SK-N-SH (cell line): Measurements from ENCODE around the gene PIAS4. TPM values are rescaled to one million over a fixed set of nuclear protein-coding genes. Genes with fewer than 3 reads are reported as not detected.

ENCODE experiments used
- CTCF ChIA-PET: fragments of 300-600, 350-600 bp; formaldehyde crosslinking; extraction: SDS; loops from one replicate; lab custom pipeline; 2021; lab: Yijun Ruan, JAX
- POLR2A ChIA-PET: fragments of 350-600 bp; sonication (Branson Sonifier 250); formaldehyde crosslinking; extraction: SDS; loops from one replicate; lab custom pipeline; 2020; ENCODE audit warnings: antibody characterized with exemption, inconsistent platforms; lab: Yijun Ruan, JAX
- DNase-seq: peaks from one replicate; pipeline ENCODE4 v3.0.0; 2012
- H2AFZ ChIP-seq: fragments of 200-600 bp; sonication (generic); 2 replicates; pipeline ENCODE4 v1.8.1; 2016; ENCODE audit warnings: antibody characterized with exemption, mild to moderate bottlenecking, low read depth
- H3F3A ChIP-seq: fragments of 200-600 bp; sonication (generic); replicated peaks from 2 replicates; pipeline ENCODE3; 2016; ENCODE audit warnings: antibody characterized with exemption, mild to moderate bottlenecking; ENCODE audit not compliant: insufficient read depth
- H3K27ac ChIP-seq, 2 experiments: fragments of 200-500 bp in 1 of 2; fragments of 200-600 bp in 1 of 2; sonication (Bioruptor generic) in 1 of 2; sonication (generic), shearing (Covaris generic) in 1 of 2; 2 replicates each; pipeline versions ENCODE4 v1.5.1 to v1.6.1; 2014 to 2016; ENCODE audit warnings: low read depth in 2 of 2, inconsistent platforms in 1 of 2, low read length in 1 of 2, mild to moderate bottlenecking in 1 of 2, mixed read lengths in 1 of 2
- H3K27me3 ChIP-seq: fragments of 200-600 bp; sonication (generic), shearing (Covaris generic); 2 replicates; pipeline ENCODE4 v1.6.1; 2016; ENCODE audit warnings: mixed run types; ENCODE audit not compliant: insufficient read depth
- H3K36me3 ChIP-seq, 2 experiments: fragments of 200-500 bp in 1 of 2; fragments of 200-600 bp in 1 of 2; sonication (Bioruptor generic) in 1 of 2; sonication (generic) in 1 of 2; replicated peaks in 1 of 2; 2 replicates each; pipeline versions ENCODE3 to v1.5.1; 2014 to 2016; ENCODE audit warnings: low read length in 1 of 2, mild to moderate bottlenecking in 1 of 2; ENCODE audit not compliant: insufficient read depth in 2 of 2, control insufficient read depth in 1 of 2
- H3K4me1 ChIP-seq, 2 experiments: fragments of 200-500 bp in 1 of 2; fragments of 200-600 bp in 1 of 2; sonication (Bioruptor generic) in 1 of 2; sonication (generic), shearing (Covaris generic) in 1 of 2; 2 replicates each; pipeline versions ENCODE4 v1.5.1 to v1.6.1; 2014 to 2016; ENCODE audit warnings: low read depth in 1 of 2, low read length in 1 of 2, mixed run types in 1 of 2; ENCODE audit not compliant: insufficient read depth in 2 of 2, control insufficient read depth in 1 of 2
- H3K4me2 ChIP-seq: fragments of 200-600 bp; sonication (generic), shearing (Covaris generic); 2 replicates; pipeline ENCODE4 v1.6.1; 2017; ENCODE audit warnings: mixed run types
- H3K4me3 ChIP-seq, 2 experiments: fragments of 200-500 bp in 1 of 2; fragments of 200-600 bp in 1 of 2; sonication (Bioruptor generic) in 1 of 2; sonication (generic), shearing (Covaris generic) in 1 of 2; 2 replicates each; pipeline versions ENCODE4 v1.5.1 to v1.8.1; 2014 to 2016; ENCODE audit warnings: low read depth in 2 of 2, inconsistent platforms in 1 of 2, low read length in 1 of 2, mild to moderate bottlenecking in 1 of 2, mixed read lengths in 1 of 2, moderate library complexity in 1 of 2
- H3K79me2 ChIP-seq: fragments of 200-600 bp; sonication (generic); 2 replicates; pipeline ENCODE4 v1.8.1; 2017; ENCODE audit warnings: mild to moderate bottlenecking; ENCODE audit not compliant: insufficient read depth
- H3K9ac ChIP-seq: fragments of 200-600 bp; sonication (generic); 2 replicates; pipeline ENCODE4 v1.6.1; 2017; ENCODE audit warnings: mixed run types
- H3K9me2 ChIP-seq: fragments of 200-600 bp; sonication (generic); 2 replicates; pipeline ENCODE4 v1.6.1; 2017; ENCODE audit warnings: mixed run types
- H3K9me3 ChIP-seq: fragments of 200-600 bp; sonication (generic); 2 replicates; pipeline ENCODE4 v1.6.1; 2017; ENCODE audit warnings: mixed run types, mild to moderate bottlenecking, moderate library complexity
- H4K20me1 ChIP-seq: fragments of 200-600 bp; sonication (generic); 2 replicates; pipeline ENCODE4 v1.6.1; 2017; ENCODE audit warnings: mild to moderate bottlenecking, mixed run types; ENCODE audit not compliant: insufficient read depth
- CHD2 ChIP-seq: fragments of 150-350 bp; IDR thresholded peaks from 2 replicates; pipeline ENCODE4 v1.6.1; 2018; ENCODE audit warnings: low read length; ENCODE audit not compliant: partially characterized antibody
- CTCF ChIP-seq: fragments of 200-600 bp; sonication (generic); IDR thresholded peaks from 2 replicates; pipeline ENCODE4 v1.6.1; 2017; ENCODE audit warnings: antibody characterized with exemption, mild to moderate bottlenecking, moderate library complexity
- ELF1 ChIP-seq: IDR thresholded peaks from 2 replicates; pipeline ENCODE4 v1.4.0; 2012
- EP300 ChIP-seq, 2 experiments: IDR thresholded peaks; 2 replicates each; pipeline versions ENCODE4 v1.4.0 to v1.6.1; 2012; ENCODE audit warnings: borderline replicate concordance in 1 of 2, low read depth in 1 of 2, low read length in 1 of 2
- FOSL2 ChIP-seq: IDR thresholded peaks from 2 replicates; pipeline ENCODE4 v1.4.0; 2012; ENCODE audit warnings: low read depth, mild to moderate bottlenecking, moderate library complexity, borderline replicate concordance
- FOXJ3 ChIP-seq: sonication (generic); formaldehyde crosslinking; IDR thresholded peaks from 2 replicates; pipeline ENCODE4 v1.5.1; 2020; ENCODE audit warnings: mild to moderate bottlenecking, missing genetic modification reagents
- FOXM1 ChIP-seq: IDR thresholded peaks from 2 replicates; pipeline ENCODE4 v1.4.0; 2012; ENCODE audit warnings: low read depth, mild to moderate bottlenecking
- GATA2 ChIP-seq: sonication (generic); formaldehyde crosslinking; IDR thresholded peaks from 2 replicates; pipeline ENCODE4 v1.5.0; 2020; ENCODE audit warnings: mild to moderate bottlenecking, missing genetic modification reagents
- IRF3 ChIP-seq: fragments of 150-350 bp; IDR thresholded peaks from 2 replicates; pipeline ENCODE4 v1.6.1; 2016; ENCODE audit warnings: mild to moderate bottlenecking, low read depth, low read length
- JUND ChIP-seq: IDR thresholded peaks from 2 replicates; pipeline ENCODE4 v1.4.0; 2012
- MAX ChIP-seq: IDR thresholded peaks from 2 replicates; pipeline ENCODE4 v1.4.0; 2012; ENCODE audit warnings: low read depth
- NFIC ChIP-seq: IDR thresholded peaks from 2 replicates; pipeline ENCODE4 v1.4.0; 2012; ENCODE audit warnings: borderline replicate concordance
- POLR2AphosphoS5 ChIP-seq: IDR thresholded peaks from 2 replicates; pipeline ENCODE4 v1.6.1; 2012; ENCODE audit warnings: low read depth, low read length
- RAD21 ChIP-seq: IDR thresholded peaks from 2 replicates; pipeline ENCODE4 v1.6.1; 2012; ENCODE audit warnings: mild to moderate bottlenecking, low read length
- RCOR1 ChIP-seq: fragments of 150-350 bp; IDR thresholded peaks from 2 replicates; pipeline ENCODE4 v1.6.1; 2017; ENCODE audit warnings: antibody characterized with exemption, low read length
- REST ChIP-seq: IDR thresholded peaks from 2 replicates; pipeline ENCODE4 v1.6.1; 2012; ENCODE audit warnings: mild to moderate bottlenecking, low read depth, low read length, moderate library complexity
- RFX5 ChIP-seq: IDR thresholded peaks from 2 replicates; pipeline ENCODE4 v1.6.1; 2012; ENCODE audit warnings: mild to moderate bottlenecking, improper control_type of control experiment, low read length
- SIN3A ChIP-seq: IDR thresholded peaks from 2 replicates; pipeline ENCODE4 v1.6.1; 2012; ENCODE audit warnings: low read depth, mild to moderate bottlenecking, low read length, moderate library complexity, borderline replicate concordance
- TCF12 ChIP-seq: IDR thresholded peaks from 2 replicates; pipeline ENCODE4 v1.4.0; 2012
- TEAD4 ChIP-seq: IDR thresholded peaks from 2 replicates; pipeline ENCODE4 v1.4.0; 2012; ENCODE audit warnings: mild to moderate bottlenecking, borderline replicate concordance; ENCODE audit not compliant: insufficient read depth
- USF1 ChIP-seq: IDR thresholded peaks from 2 replicates; pipeline ENCODE4 v1.4.0; 2012; ENCODE audit warnings: low read depth, borderline replicate concordance
- USF2 ChIP-seq: fragments of 150-350 bp; IDR thresholded peaks from 2 replicates; pipeline ENCODE4 v1.6.1; 2017; ENCODE audit warnings: antibody characterized with exemption, low read length, low read depth, borderline replicate concordance
- YY1 ChIP-seq: IDR thresholded peaks from 2 replicates; pipeline ENCODE4 v1.4.0; 2012; ENCODE audit warnings: low read depth, mild to moderate bottlenecking
- WGBS: methylation state at CpG from one replicate; pipeline ENCODE4 v1.1.6; 2017; ENCODE audit warnings: low lambda C conversion rate; 5-methylcytosine and 5-hydroxymethylcytosine counted together
- polyA plus RNA-seq, 3 experiments: library from polyadenylated mRNA; depleted of rRNA; stranded (reverse); fragments of >200 nt; gene quantifications; 2 replicates each; pipeline ENCODE4 v1.2.3, GENCODE V29; 2012

Gene PIAS4
- polyA plus RNA-seq, 1 of the 3 experiments (the other 2 are of a cell fraction) = 14.1 TPM

- peaks cover 68% of the 10 kb centered on the region for H4K20me1 ChIP-seq
- POLR2A ChIA-PET = interaction anchor here (0.6 to 3.2 kb wide), 11 partner anchors 8 to 485 kb away, joined by 3 to 60 read pairs (median 4); partner anchors contain the start of genes ATCAY and EEF2
- TF ChIP-seq REST = peak; percentile 96
- TF ChIP-seq FOXM1 = no peak
- TF ChIP-seq USF1 = no peak
- peak; percentile 82 for TF ChIP-seq POLR2AphosphoS5
- TF ChIP-seq ELF1 = peak; percentile 88
- TF ChIP-seq RFX5 = peak; percentile 81
- no peak for TF ChIP-seq YY1
- TF ChIP-seq FOSL2 = no peak; the same call in 1 of the 2 replicates
- no peak for TF ChIP-seq TEAD4
- TF ChIP-seq MAX = 0 out of 2 replicates have a peak, but pooled peaks have one; percentile 44
- TF ChIP-seq NFIC = no peak
- no peak for TF ChIP-seq SIN3A
- TF ChIP-seq IRF3 = peak; percentile 82
- no peak; the same call in 1 of the 2 replicates for TF ChIP-seq TCF12
- TF ChIP-seq FOXJ3 (CRISPR knock-in tag) = no peak
- no peak for TF ChIP-seq GATA2 (CRISPR knock-in tag)
- no peak for TF ChIP-seq USF2
- TF ChIP-seq JUND = peak; percentile 38; the same call in 1 of the 2 replicates
- 0 out of 4 replicates have a peak, but pooled peaks of 1 of the 2 experiments have one; percentile 22 for TF ChIP-seq EP300 (IDR thresholded peaks at IDR 0.05; ENCODE audit: borderline replicate concordance in 1 of 2, low read depth in 1 of 2, low read length in 1 of 2)
- no peak for TF ChIP-seq RCOR1
- peak; percentile 95 for TF ChIP-seq CHD2
- no peak for TF ChIP-seq CTCF
- TF ChIP-seq RAD21 = no peak
Measured at GRCh38 chr19:3970808-3971598, 36.5 kb upstream of the PIAS4 start, which contains the start of gene DAPK3. Gene DAPK3, minus strand, starts transcription at chr19:3971099. Its CDS starts 1,364 bp downstream, at chr19:3969735.

More at GRCh38 chr19:3970808-3971598, 36.5 kb upstream of the PIAS4 start, which contains the start of gene DAPK3:
- peak within 1 kb of the TSS; percentile 97 for H3K4me2 ChIP-seq
- no peaks in the 10 kb centered on the region for H3K9me2 ChIP-seq
- H3F3A ChIP-seq = peaks cover 49% of the 10 kb centered on the region
- DNase-seq = peak; percentile 98
- no peaks in the 10 kb centered on the region for H3K27me3 ChIP-seq
- peak within 1 kb of the TSS; percentile 77 to 99 for H3K27ac ChIP-seq
- under 1% methylated on average over 51 of the region's 73 CpGs for WGBS
- H3K4me3 ChIP-seq = peak within 1 kb of the TSS; percentile 75 to 80
- peaks cover 16 to 22% of the 10 kb centered on the region in 2 experiments; a peak in 3 of 4 replicates for H3K4me1 ChIP-seq
- no peak within 1 kb of the TSS for H2AFZ ChIP-seq
- H3K79me2 ChIP-seq = peaks cover 50% of the 10 kb centered on the region
- CTCF ChIA-PET = interaction anchor here (0.7 to 1.4 kb wide), 7 partner anchors 10 to 195 kb away, joined by 3 to 4 read pairs (median 3); partner anchors contain the start of gene EEF2
- peaks cover 12 to 31% of the 10 kb centered on the region in 2 experiments for H3K36me3 ChIP-seq
- H3K9ac ChIP-seq = peak within 1 kb of the TSS; percentile 93
- H3K9me3 ChIP-seq = no peaks in the 10 kb centered on the region
